ENCODE data around the gene KCND1. TPM values are rescaled to one million over a fixed set of nuclear protein-coding genes. Genes with fewer than 3 reads are reported as not detected.

The KCND1 gene
- total RNA-seq, 1 donor, result 0.36 TPM

DNA sequence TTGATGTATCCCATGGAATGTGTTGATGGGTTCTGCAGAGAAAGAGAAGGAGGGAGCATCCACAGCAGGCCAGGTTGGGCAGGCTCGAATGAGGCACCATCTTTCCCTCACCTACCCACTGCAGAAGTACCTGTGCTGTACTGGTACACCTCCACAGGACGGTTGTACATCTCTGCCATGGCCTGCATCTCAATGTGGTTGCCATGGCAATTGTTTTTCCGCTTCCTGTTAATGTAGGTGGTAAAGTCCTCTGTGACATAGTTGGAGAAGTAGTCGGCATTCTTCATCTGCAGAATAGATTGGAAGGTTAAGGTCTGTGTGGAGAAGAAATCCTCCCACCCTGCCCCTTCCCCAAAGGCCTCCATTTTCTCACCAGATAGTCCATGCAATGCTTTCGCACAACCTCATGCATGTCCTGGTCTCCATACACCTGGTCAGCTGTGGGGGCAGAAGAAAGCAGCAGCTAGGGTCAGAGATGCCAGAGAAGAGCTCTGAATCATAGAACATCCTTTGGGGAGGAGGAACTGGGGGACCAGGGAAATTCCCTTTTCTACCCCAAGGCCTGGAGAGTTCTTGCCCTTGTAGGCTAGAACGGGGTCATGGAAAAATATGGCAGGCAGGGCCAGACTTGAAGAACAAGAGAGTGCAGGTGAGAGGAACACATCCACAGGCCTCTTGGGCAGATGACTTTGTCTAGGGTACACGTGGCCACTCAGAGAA lies 36.9 kb downstream of the KCND1 start:
- peaks cover 12% of the 10 kb centered on the region for H4K20me1 ChIP-seq (ENCODE audit: insufficient read depth, low read length)
- no peak for DNase-seq (ENCODE audit: insufficient read length, low spot score, missing footprints)
- peaks cover 4% of the 10 kb centered on the region for H3K4me1 ChIP-seq (ENCODE audit: insufficient read depth, low read length)
- no peak overlapping the region for H2AFZ ChIP-seq (ENCODE audit: low read length)
- H3K79me2 ChIP-seq (ENCODE audit: insufficient read depth, low read length), result peaks cover 28% of the 10 kb centered on the region
- TF ChIP-seq CTCF (IDR thresholded peaks at IDR 0.05; ENCODE audit: extremely low read depth, low read depth, low read length), result no peak
- H3K36me3 ChIP-seq (ENCODE audit: insufficient read depth, low read length), result peaks cover 24% of the 10 kb centered on the region
- H3K27me3 ChIP-seq (ENCODE audit: insufficient read depth, low read length), result no peaks in the 10 kb centered on the region
- no peak overlapping the region for H3K27ac ChIP-seq (ENCODE audit: low read depth, low read length)
- no peak overlapping the region for H3K4me3 ChIP-seq (ENCODE audit: insufficient read depth, low read length)
- H3K4me2 ChIP-seq (ENCODE audit: insufficient read depth, low read length), result no peak overlapping the region
- no peaks in the 10 kb centered on the region for H3K9me3 ChIP-seq (ENCODE audit: low read depth, low read length)

DNA sequence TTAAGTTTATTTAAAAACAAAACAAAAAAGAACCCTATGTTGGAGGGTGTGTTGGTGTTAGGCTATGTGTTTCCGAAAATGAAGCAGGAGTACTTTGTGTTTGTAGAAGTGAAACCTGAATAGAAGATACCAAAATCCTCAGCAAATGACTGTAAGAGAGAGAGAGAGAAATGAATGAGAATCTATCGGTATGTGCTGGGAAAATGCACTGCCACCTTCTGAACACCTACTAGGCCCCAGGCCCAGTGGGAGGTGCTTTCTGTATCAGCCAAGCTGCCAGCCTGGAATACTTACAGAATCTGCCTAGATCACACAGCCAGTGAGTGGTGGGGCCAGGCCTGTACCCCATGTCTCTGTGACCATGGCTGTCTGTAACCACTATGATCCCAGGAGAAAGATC lies 37.9 kb downstream of the KCND1 start:
- Histone ChIP-seq H3K27ac (ENCODE audit: low read depth, low read length) (no peak overlapping the region), H3K36me3 (ENCODE audit: insufficient read depth, low read length) (peaks cover 21% of the 10 kb centered on the region), H3K4me1 (ENCODE audit: insufficient read depth, low read length) (peaks cover 4% of the 10 kb centered on the region), H3K4me2 (ENCODE audit: insufficient read depth, low read length) (no peak overlapping the region), H3K27me3 (ENCODE audit: insufficient read depth, low read length) (no peaks in the 10 kb centered on the region), H3K9me3 (ENCODE audit: low read depth, low read length) (no peaks in the 10 kb centered on the region), H3K4me3 (ENCODE audit: insufficient read depth, low read length) (no peak overlapping the region), H3K79me2 (ENCODE audit: insufficient read depth, low read length) (peaks cover 19% of the 10 kb centered on the region), H4K20me1 (ENCODE audit: insufficient read depth, low read length) (peaks cover 5% of the 10 kb centered on the region), H2AFZ (ENCODE audit: low read length) (no peak overlapping the region)
- no peak for TF ChIP-seq CTCF (IDR thresholded peaks at IDR 0.05; ENCODE audit: extremely low read depth, low read depth, low read length)
- DNase-seq (ENCODE audit: insufficient read length, low spot score, missing footprints), result peak; percentile 43

- Histone ChIP-seq H4K20me1 (ENCODE audit: insufficient read depth, low read length) (peaks cover 4% of the 10 kb centered on the region), H3K9me3 (ENCODE audit: low read depth, low read length) (no peaks in the 10 kb centered on the region), H3K36me3 (ENCODE audit: insufficient read depth, low read length) (peaks cover 21% of the 10 kb centered on the region), H3K27ac (ENCODE audit: low read depth, low read length) (no peak overlapping the region), H3K79me2 (ENCODE audit: insufficient read depth, low read length) (peaks cover 3% of the 10 kb centered on the region), H3K27me3 (ENCODE audit: insufficient read depth, low read length) (no peaks in the 10 kb centered on the region), H2AFZ (ENCODE audit: low read length) (no peak overlapping the region), H3K4me3 (ENCODE audit: insufficient read depth, low read length) (no peak overlapping the region), H3K4me2 (ENCODE audit: insufficient read depth, low read length) (no peak overlapping the region), H3K4me1 (ENCODE audit: insufficient read depth, low read length) (no peaks in the 10 kb centered on the region)
- DNase-seq (ENCODE audit: insufficient read length, low spot score, missing footprints), result no peak
- no peak for TF ChIP-seq CTCF (IDR thresholded peaks at IDR 0.05; ENCODE audit: extremely low read depth, low read depth, low read length)
These were observed 43.8 kb downstream of the KCND1 start for GRCh38 chrX:48927736-48928382.

- no peak overlapping the region for H3K27ac ChIP-seq (ENCODE audit: low read depth, low read length)
- H3K4me2 ChIP-seq (ENCODE audit: insufficient read depth, low read length), result no peak overlapping the region
- no peak for TF ChIP-seq CTCF (IDR thresholded peaks at IDR 0.05; ENCODE audit: extremely low read depth, low read depth, low read length)
- no peaks in the 10 kb centered on the region for H3K4me1 ChIP-seq (ENCODE audit: insufficient read depth, low read length)
- H3K79me2 ChIP-seq (ENCODE audit: insufficient read depth, low read length), result peaks cover 3% of the 10 kb centered on the region
- peaks cover 4% of the 10 kb centered on the region for H4K20me1 ChIP-seq (ENCODE audit: insufficient read depth, low read length)
- H3K4me3 ChIP-seq (ENCODE audit: insufficient read depth, low read length), result no peak overlapping the region
- DNase-seq (ENCODE audit: insufficient read length, low spot score, missing footprints), result no peak
- H3K36me3 ChIP-seq (ENCODE audit: insufficient read depth, low read length), result peaks cover 21% of the 10 kb centered on the region
- no peak overlapping the region for H2AFZ ChIP-seq (ENCODE audit: low read length)
- H3K9me3 ChIP-seq (ENCODE audit: low read depth, low read length), result no peaks in the 10 kb centered on the region
- H3K27me3 ChIP-seq (ENCODE audit: insufficient read depth, low read length), result no peaks in the 10 kb centered on the region
These were observed 44.5 kb downstream of the KCND1 start for GRCh38 chrX:48927123-48927522.
